Measurements from ENCODE around the gene ZNF772.
A peak's percentile ranks its signal among the peaks of the same experiment; 100 is the strongest.
"Not testable (repeated sequence)": the region's sequence is repeated elsewhere in the genome, so short reads cannot be mapped to it uniquely, and the experiment has no call there.

ZNF772 gene

DNA sequence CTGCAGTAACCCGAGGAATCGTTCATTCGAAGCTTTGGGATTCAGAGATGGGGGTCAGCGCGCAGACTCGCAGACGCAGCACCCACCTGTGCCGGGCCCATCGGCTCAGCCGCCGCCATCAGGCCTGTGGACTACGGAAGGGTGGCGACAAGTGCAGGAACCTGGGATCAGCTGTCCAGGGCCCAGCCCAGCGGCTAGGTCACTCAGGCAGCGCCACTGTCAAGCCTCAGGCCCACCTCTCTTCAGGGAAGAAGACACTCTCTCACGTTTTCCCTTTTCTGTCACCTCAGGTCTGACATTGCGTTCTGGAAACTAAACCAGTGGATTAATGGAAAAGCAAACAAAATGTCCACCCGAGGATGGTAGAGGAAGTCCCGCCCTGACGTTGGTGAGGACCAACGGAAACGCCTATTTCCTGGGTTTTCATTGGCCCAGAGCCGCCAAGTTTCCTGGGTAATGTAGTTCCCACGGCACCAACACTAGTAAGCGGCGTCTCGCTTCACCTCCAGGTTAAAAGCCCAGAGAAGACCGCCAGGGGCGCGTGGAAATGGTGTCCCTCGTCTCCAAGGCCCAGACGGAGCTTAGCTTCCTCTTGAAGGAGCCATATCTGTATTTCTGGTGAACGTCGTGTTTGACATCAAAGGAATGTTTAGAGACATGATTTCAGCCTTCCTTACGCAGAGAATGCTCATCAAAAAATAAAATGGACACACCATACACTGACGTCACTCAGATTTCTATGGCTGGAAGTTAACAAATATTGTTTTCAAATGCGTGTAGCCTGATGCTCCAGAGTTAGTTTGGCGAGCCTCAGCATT is at the start of gene ZNF772:
TSS of gene ZNF772 (minus strand) at position 376 of the 818 bp plus-strand sequence. CDS start at position 119, 257 bp downstream.
- DNase-seq (ENCODE audit: low read depth), result peak; percentile 72

DNA sequence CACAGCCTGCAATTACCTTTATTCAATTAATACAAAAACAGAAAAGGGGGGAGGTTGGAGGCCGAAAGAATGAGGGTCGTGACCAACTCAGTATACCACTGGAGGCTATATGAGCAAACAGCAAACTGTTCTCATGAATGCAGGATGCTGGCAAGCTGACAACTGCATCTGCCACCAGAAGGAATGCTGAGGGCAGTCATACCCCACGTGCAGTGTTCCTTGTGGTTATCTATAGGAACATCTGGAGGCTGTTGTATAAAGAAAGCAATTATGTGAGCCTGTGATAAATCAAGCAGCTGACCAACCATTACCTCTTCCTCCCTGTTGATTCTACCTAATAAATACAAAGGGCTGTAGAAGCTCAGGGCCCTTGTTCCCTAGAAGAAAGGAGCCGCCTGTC is 40.7 kb upstream of the ZNF772 start:
- not testable (repeated sequence) for DNase-seq (ENCODE audit: low read depth)

DNA sequence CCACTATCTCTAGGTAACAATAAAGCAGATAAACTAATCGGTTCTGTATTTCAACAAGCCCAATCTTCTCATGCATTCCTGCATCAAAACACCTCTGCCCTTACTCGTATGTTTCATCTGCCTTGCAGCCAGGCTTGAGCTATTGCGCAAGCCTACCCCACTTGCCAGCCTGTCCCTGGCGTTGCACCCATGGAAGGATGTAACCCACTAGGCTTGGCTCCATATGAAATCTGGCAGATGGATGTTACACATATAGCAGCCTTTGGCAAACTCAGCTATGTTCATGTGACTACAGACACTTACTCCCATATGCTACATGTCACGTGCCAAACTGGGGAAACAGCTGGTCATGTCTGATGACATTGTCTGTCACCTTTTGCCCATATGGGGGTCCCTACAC is 37.9 kb upstream of the ZNF772 start:
- no peak for DNase-seq (ENCODE audit: low read depth)

- no peak for DNase-seq (ENCODE audit: low read depth)
Measured at GRCh38 chr19:57512845-57513244, 35.5 kb upstream of the ZNF772 start.

DNA sequence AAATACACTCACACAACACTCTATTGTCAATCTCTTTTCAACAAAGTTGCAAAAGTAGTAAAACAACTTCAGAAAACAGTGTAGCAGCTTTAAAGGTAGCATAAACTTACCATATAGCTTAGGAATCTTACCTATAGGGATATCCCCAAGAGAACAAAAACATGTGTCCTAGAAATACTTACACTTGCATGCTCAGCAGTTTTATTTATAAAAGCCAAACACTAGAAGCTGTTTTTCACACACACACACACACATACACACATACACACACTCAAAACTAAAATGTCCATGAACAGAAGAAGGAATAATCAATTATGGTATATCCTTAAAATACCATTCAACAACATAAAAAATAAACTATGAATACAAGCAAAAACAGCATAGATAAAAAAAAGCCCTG is 34.1 kb upstream of the ZNF772 start:
- no peak for DNase-seq (ENCODE audit: low read depth)

GRCh38 chr19:57506163-57506562 is 28.8 kb upstream of the ZNF772 start:
- DNase-seq (ENCODE audit: low read depth), result no peak

GRCh38 chr19:57500400-57500799 is 23.0 kb upstream of the ZNF772 start:
- DNase-seq (ENCODE audit: low read depth), result not testable (repeated sequence)

DNA sequence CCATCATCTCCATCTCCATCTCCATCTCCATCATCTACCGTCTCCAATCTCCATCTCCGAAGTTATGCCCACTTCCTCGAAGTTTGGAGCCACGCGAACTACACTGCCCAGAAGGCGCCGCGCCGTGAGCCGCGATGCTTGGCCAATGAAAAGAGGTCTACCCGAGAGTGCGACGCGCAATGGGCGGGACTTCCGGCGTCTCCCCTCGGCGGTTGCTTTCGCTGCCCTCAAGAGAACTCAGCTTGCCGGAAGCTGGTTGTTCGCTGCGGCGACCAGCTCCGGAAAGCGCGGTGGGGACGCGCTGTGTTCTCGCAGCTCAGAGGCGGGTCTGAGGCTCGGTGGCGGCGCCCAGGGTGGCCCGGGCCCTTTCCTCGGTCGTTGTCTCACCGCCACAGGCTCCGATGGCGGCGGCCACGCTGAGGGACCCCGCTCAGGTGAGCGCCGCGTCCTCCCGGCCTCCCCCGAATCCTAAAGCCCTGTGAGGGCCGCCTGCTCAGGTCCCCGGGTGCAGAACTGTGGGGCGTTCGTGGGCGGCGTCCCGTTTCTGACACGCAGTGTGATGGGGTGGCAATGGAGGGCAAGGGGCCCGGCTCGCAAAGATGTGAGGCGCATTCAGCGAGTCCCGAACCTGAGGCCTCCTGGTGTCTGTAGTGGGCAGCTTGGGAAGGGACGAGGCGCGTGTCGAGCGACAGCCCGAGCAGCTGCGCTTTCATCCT is 22.5 kb upstream of the ZNF772 start, which contains the start of gene ZNF773:
TSS of gene ZNF773 (plus strand) at position 259 of the 716 bp plus-strand sequence. CDS start at position 402, 143 bp downstream.
- DNase-seq (ENCODE audit: low read depth), result peak; percentile 87

DNA sequence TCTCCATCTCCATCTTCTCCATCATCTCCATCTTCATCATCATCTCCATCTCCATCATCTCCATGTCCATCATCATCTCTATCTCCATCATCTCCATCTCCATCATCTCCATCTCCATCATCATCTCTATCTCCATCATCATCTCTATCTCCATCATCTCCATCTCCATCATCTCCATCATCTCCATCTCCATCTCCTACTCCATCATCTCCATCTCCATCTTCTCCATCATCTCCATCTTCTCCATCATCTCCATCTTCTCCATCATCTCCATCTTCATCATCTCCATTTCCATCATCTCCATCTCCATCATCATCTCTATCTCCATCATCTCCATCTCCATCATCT is 21.9 kb upstream of the ZNF772 start:
- DNase-seq (ENCODE audit: low read depth), result not testable (repeated sequence)

GRCh38 chr19:57488299-57488644 is 10.9 kb upstream of the ZNF772 start:
- DNase-seq (ENCODE audit: low read depth), result not testable (repeated sequence)

DNA sequence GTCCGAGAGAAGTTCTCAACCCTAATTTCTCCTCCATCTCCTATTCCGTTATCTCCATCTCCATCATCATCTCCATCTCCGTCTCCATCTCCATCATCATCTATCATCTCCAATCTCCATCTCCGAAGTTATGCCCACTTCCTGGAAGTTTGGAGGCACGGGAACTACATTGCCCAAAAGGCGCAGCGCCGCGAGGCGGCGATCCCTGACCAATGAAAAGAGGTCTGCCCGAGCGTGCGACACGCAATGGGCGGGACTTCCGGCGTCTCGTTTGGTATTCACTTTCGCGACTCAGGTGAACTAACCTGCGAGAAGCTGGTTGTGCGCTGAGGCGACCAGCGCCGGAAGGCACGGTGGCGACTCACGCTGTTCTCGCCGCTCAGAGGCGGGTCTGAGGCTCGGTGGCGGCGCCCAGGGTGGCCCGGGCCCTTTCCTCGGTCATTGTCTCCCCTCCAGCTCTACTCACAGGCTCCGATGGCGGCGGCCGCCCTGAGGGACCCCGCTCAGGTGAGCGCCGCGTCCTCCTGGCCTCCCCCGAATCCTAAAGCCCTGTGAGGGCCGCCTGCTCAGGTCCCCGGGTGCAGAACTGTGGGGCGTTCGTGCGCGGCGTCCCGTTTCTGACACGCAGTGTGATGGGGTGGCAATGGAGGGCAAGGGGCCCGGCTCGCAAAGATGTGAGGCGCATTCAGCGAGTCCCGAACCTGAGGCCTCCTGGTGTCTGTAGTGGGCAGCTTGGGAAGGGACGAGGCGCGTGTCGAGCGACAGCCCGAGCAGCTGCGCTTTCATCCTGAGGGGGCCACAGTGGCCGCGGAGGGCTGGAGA is 10.3 kb upstream of the ZNF772 start, which contains the start of gene ZNF419:
TSS of gene ZNF419 (plus strand) at position 274 of the 822 bp plus-strand sequence. CDS start at position 475, 201 bp downstream.
- DNase-seq (ENCODE audit: low read depth), result peak; percentile 82

DNA sequence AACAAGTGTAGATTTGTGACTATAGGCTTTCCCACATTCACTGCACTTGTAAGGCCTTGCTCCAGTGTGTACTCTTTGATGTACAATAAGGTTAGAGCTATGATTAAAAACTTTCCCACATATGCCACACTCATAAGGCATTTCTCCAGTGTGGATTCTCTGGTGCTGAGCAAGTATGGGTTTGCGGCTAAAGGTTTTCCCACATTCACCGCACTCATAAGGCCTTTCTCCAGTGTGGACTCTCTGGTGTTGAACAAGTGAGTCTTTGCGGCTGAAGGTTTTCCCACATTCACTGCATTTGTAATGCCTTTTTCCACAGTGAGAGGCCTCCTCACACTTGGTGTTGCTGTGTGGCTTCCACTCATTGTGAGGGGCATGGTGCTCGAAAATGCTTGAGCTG is 3.7 kb downstream of the ZNF772 start:
- no peak for DNase-seq (ENCODE audit: low read depth)

DNA sequence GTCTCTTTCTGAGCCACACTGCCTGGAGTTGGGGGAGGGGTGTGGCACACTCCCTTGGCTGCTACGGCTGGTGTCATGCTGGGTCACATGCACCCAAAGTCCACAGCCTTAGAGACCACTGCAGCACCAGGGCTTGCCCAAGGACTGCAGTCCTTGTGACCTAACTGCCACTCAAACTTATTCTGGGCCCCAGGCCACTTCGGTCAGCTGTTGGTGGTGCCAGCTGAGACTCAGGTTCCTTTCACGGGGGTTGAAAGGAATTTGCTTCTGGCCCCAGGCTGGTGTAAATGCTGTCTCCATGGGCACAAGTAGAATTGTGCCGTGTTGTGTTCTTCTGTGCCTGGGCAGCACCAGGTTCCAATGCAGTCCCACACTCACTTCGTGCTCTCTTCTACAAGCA is 10.9 kb downstream of the ZNF772 start:
- DNase-seq (ENCODE audit: low read depth), result no peak

- no peak for DNase-seq (ENCODE audit: low read depth)
Measured at GRCh38 chr19:57465680-57466381, 11.5 kb downstream of the ZNF772 start.

- no peak for DNase-seq (ENCODE audit: low read depth)
Measured at GRCh38 chr19:57452307-57452706, 25.1 kb downstream of the ZNF772 start.

- no peak for DNase-seq (ENCODE audit: low read depth)
Measured at GRCh38 chr19:57443121-57443696, 34.2 kb downstream of the ZNF772 start.

- no peak for DNase-seq (ENCODE audit: low read depth)
Measured at GRCh38 chr19:57441979-57442752, 35.2 kb downstream of the ZNF772 start.

GRCh38 chr19:57438925-57439324 is 38.4 kb downstream of the ZNF772 start:
- DNase-seq (ENCODE audit: low read depth), result no peak

- no peak for DNase-seq (ENCODE audit: low read depth)
Measured at GRCh38 chr19:57437931-57438330, 39.4 kb downstream of the ZNF772 start.

GRCh38 chr19:57436417-57436816 is 40.9 kb downstream of the ZNF772 start:
- no peak for DNase-seq (ENCODE audit: low read depth)

Data from T-helper 22 cell (primary cell).